NCI-H526 treated with DMSO at 0.1 percent for 48 hours (cell line): ENCODE measurements around the gene ZBTB20.

Experiments used
- DNase-seq: peaks from one replicate; lab custom pipeline; 2025; lab: John Stamatoyannopoulos, UW

ZBTB20 gene

GRCh38 chr3:114672692-114673447 is 474.2 kb downstream of the ZBTB20 start:
- DNase-seq: no peak

- DNase-seq: no peak
These were observed 475.2 kb downstream of the ZBTB20 start for GRCh38 chr3:114671741-114672510.

- DNase-seq: no peak
These were observed 477.5 kb downstream of the ZBTB20 start for GRCh38 chr3:114669614-114670013.

GRCh38 chr3:114668099-114668498 is 479.0 kb downstream of the ZBTB20 start:
- no peak for DNase-seq

GRCh38 chr3:114666623-114667022 is 480.5 kb downstream of the ZBTB20 start:
- DNase-seq: no peak

- no peak for DNase-seq
These were observed 483.1 kb downstream of the ZBTB20 start for GRCh38 chr3:114664006-114664405.

GRCh38 chr3:114660808-114661207 is 486.3 kb downstream of the ZBTB20 start:
- DNase-seq: no peak

GRCh38 chr3:114660124-114660523 is 487.0 kb downstream of the ZBTB20 start:
- DNase-seq: no peak

- no peak for DNase-seq
These were observed 487.7 kb downstream of the ZBTB20 start for GRCh38 chr3:114659109-114660061.

GRCh38 chr3:114651555-114651954 is 495.5 kb downstream of the ZBTB20 start:
- no peak for DNase-seq

GRCh38 chr3:114650808-114651207 is 496.3 kb downstream of the ZBTB20 start:
- no peak for DNase-seq

- no peak for DNase-seq
These were observed 497.8 kb downstream of the ZBTB20 start for GRCh38 chr3:114649331-114649730.

GRCh38 chr3:114646526-114646925 is 500.6 kb downstream of the ZBTB20 start:
- peak; percentile 26 for DNase-seq

GRCh38 chr3:114645392-114645791 is 501.7 kb downstream of the ZBTB20 start:
- no peak for DNase-seq

GRCh38 chr3:114644367-114644766 is 502.7 kb downstream of the ZBTB20 start:
- no peak for DNase-seq

- DNase-seq: no peak
These were observed 503.9 kb downstream of the ZBTB20 start for GRCh38 chr3:114642951-114643741.

- no peak for DNase-seq
These were observed 507.0 kb downstream of the ZBTB20 start for GRCh38 chr3:114640126-114640525.

GRCh38 chr3:114639171-114639570 is 507.9 kb downstream of the ZBTB20 start:
- no peak for DNase-seq

- no peak for DNase-seq
These were observed 511.2 kb downstream of the ZBTB20 start for GRCh38 chr3:114635878-114636277.

- no peak for DNase-seq
These were observed 512.5 kb downstream of the ZBTB20 start for GRCh38 chr3:114634635-114635034.

- DNase-seq: peak; percentile 85
These were observed 514.2 kb downstream of the ZBTB20 start for GRCh38 chr3:114632757-114633424.
